ENCODE results near the gene APOL5.

DNA sequence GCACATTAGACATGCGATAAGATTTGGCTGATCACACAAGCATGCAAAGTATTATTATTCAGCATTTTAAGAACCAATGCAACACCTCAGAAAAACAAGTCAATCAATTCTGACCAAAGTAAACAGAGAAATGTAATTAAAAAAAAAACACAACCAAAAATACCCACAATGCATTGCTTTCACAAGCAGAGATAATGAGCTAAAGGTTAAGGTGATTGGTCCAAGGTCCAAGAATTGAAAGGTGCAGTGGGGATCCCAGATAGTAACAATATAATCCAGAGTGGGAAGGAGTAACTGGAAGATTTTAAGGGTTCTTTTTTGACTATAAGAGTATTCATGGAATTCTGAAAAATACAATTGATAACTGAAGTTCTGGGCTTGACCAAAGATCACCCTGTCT lies 39.0 kb downstream of the APOL5 start:
- no peak for TF ChIP-seq POLR2A (IDR thresholded peaks at IDR 0.05)
- TF ChIP-seq, protein P1, sequence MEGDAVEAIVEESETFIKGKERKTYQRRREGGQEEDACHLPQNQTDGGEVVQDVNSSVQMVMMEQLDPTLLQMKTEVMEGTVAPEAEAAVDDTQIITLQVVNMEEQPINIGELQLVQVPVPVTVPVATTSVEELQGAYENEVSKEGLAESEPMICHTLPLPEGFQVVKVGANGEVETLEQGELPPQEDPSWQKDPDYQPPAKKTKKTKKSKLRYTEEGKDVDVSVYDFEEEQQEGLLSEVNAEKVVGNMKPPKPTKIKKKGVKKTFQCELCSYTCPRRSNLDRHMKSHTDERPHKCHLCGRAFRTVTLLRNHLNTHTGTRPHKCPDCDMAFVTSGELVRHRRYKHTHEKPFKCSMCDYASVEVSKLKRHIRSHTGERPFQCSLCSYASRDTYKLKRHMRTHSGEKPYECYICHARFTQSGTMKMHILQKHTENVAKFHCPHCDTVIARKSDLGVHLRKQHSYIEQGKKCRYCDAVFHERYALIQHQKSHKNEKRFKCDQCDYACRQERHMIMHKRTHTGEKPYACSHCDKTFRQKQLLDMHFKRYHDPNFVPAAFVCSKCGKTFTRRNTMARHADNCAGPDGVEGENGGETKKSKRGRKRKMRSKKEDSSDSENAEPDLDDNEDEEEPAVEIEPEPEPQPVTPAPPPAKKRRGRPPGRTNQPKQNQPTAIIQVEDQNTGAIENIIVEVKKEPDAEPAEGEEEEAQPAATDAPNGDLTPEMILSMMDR (IDR thresholded peaks at IDR 0.05), result no peak
- TF ChIP-seq POLR2AphosphoS5 (IDR thresholded peaks at IDR 0.05), result no peak
